ENCODE measurements around the gene EPHB3.

Gene EPHB3

GRCh38 chr3:184563561-184563925 is 2.0 kb downstream of the EPHB3 start:
- no peak for DNase-seq (ENCODE audit: low spot score)
- Histone ChIP-seq H3K36me3 (ENCODE audit: low read depth) (no peaks in the 10 kb centered on the region), H3K4me3 (ENCODE audit: severe bottlenecking) (no peak overlapping the region), H3K27me3 (ENCODE audit: insufficient read depth, poor library complexity, severe bottlenecking) (no peaks in the 10 kb centered on the region), H3K27ac (ENCODE audit: poor library complexity, severe bottlenecking) (no peak overlapping the region), H3K4me1 (ENCODE audit: insufficient read depth, poor library complexity, severe bottlenecking) (peaks cover 35% of the 10 kb centered on the region), H3K9me3 (ENCODE audit: severe bottlenecking) (no peaks in the 10 kb centered on the region)
- TF ChIP-seq CTCF (IDR thresholded peaks at IDR 0.05; ENCODE audit: poor library complexity, severe bottlenecking) = no peak
- ATAC-seq (ENCODE audit: low read depth) = no peak

- no peak overlapping the region for H3K4me3 ChIP-seq (ENCODE audit: severe bottlenecking)
Measured at GRCh38 chr3:184563941-184564684, 2.5 kb downstream of the EPHB3 start.

GRCh38 chr3:184564685-184565385 is 3.2 kb downstream of the EPHB3 start:
- Histone ChIP-seq H3K27me3 (ENCODE audit: insufficient read depth, poor library complexity, severe bottlenecking) (no peaks in the 10 kb centered on the region), H3K4me3 (ENCODE audit: severe bottlenecking) (no peak overlapping the region), H3K36me3 (ENCODE audit: low read depth) (no peaks in the 10 kb centered on the region), H3K27ac (ENCODE audit: poor library complexity, severe bottlenecking) (peak overlapping the region; percentile 74), H3K9me3 (ENCODE audit: severe bottlenecking) (no peaks in the 10 kb centered on the region), H3K4me1 (ENCODE audit: insufficient read depth, poor library complexity, severe bottlenecking) (peaks cover 35% of the 10 kb centered on the region)
- DNase-seq (ENCODE audit: low spot score) (no peak), ATAC-seq (ENCODE audit: low read depth) (no peak)
- TF ChIP-seq CTCF (IDR thresholded peaks at IDR 0.05; ENCODE audit: poor library complexity, severe bottlenecking) = no peak

More at GRCh38 chr3:184563941-184564684, 2.5 kb downstream of the EPHB3 start:
- Histone ChIP-seq H3K4me1 (ENCODE audit: insufficient read depth, poor library complexity, severe bottlenecking) (peaks cover 35% of the 10 kb centered on the region), H3K9me3 (ENCODE audit: severe bottlenecking) (no peaks in the 10 kb centered on the region), H3K27ac (ENCODE audit: poor library complexity, severe bottlenecking) (no peak overlapping the region), H3K27me3 (ENCODE audit: insufficient read depth, poor library complexity, severe bottlenecking) (no peaks in the 10 kb centered on the region), H3K36me3 (ENCODE audit: low read depth) (no peaks in the 10 kb centered on the region)
- no peak for DNase-seq (ENCODE audit: low spot score)
- no peak for TF ChIP-seq CTCF (IDR thresholded peaks at IDR 0.05; ENCODE audit: poor library complexity, severe bottlenecking)
- ATAC-seq (ENCODE audit: low read depth) = no peak

GRCh38 chr3:184565421-184566211 is 4.0 kb downstream of the EPHB3 start:
- TF ChIP-seq CTCF (IDR thresholded peaks at IDR 0.05; ENCODE audit: poor library complexity, severe bottlenecking) = no peak
- Histone ChIP-seq H3K27ac (ENCODE audit: poor library complexity, severe bottlenecking) (peak overlapping the region; percentile 74), H3K27me3 (ENCODE audit: insufficient read depth, poor library complexity, severe bottlenecking) (no peaks in the 10 kb centered on the region), H3K36me3 (ENCODE audit: low read depth) (no peaks in the 10 kb centered on the region), H3K4me3 (ENCODE audit: severe bottlenecking) (no peak overlapping the region), H3K9me3 (ENCODE audit: severe bottlenecking) (no peaks in the 10 kb centered on the region), H3K4me1 (ENCODE audit: insufficient read depth, poor library complexity, severe bottlenecking) (peaks cover 35% of the 10 kb centered on the region)
- peak; percentile 89 for DNase-seq (ENCODE audit: low spot score)
- ATAC-seq (ENCODE audit: low read depth) = peak; percentile 67
